ENCODE results near the gene ANGPTL2.

Gene ANGPTL2

DNA sequence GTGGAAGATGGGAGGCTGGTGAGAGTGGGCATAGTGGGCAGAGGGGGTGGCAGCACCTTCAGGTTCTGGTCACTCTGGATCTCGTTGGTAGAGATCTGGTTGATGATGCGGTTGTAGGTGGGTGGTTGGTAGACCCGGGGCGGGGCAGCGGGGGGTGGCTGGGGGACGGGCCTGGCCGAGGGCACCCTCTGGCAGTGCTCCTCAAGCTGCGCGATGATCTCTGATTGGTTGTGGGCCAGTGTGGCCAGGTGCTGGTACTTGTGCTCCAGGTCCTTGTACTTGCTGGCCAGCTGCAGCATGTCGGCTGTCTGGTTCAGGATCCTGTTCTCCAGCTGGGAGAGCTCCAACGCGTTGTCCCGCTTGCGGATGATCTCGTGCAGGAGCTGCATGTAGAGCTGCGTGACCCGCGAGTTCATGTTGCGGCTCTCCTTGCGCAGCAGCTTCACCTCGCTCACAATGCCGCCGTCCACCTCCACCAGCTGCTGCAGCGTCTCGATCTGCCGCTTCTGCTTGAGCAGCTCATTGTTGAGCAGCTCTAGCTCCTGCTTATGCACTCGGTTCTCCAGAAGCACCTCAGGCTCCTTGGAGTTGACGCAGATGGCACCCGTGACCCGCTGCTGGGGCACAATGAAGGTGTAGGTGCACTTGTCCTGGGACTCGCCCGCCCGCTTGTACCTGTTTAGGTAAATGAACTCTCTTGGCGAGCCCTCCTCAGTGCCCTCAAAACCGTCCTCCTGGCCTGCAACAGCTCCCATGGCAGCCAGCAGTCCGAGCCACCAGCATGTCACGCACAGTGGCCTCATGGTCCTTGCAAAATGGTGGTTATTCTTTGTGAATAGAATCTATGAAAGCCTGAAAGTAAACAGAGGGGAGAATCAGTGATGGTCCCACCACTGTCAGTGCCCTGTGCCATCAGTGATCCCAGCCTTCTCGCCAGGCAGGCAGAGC lies 14.2 kb downstream of the ANGPTL2 start:
- H3K27ac ChIP-seq (ENCODE audit: poor library complexity, severe bottlenecking), result no peak overlapping the region
- peaks cover 9% of the 10 kb centered on the region for H3K4me1 ChIP-seq (ENCODE audit: insufficient read depth, poor library complexity, severe bottlenecking)
- ATAC-seq (ENCODE audit: low read depth) (no peak), DNase-seq (ENCODE audit: low spot score) (no peak)
- H3K9me3 ChIP-seq (ENCODE audit: severe bottlenecking), result no peaks in the 10 kb centered on the region
- no peaks in the 10 kb centered on the region for H3K36me3 ChIP-seq (ENCODE audit: low read depth)
- no peaks in the 10 kb centered on the region for H3K27me3 ChIP-seq (ENCODE audit: insufficient read depth, poor library complexity, severe bottlenecking)
- no peak overlapping the region for H3K4me3 ChIP-seq (ENCODE audit: severe bottlenecking)
- TF ChIP-seq, protein P1, sequence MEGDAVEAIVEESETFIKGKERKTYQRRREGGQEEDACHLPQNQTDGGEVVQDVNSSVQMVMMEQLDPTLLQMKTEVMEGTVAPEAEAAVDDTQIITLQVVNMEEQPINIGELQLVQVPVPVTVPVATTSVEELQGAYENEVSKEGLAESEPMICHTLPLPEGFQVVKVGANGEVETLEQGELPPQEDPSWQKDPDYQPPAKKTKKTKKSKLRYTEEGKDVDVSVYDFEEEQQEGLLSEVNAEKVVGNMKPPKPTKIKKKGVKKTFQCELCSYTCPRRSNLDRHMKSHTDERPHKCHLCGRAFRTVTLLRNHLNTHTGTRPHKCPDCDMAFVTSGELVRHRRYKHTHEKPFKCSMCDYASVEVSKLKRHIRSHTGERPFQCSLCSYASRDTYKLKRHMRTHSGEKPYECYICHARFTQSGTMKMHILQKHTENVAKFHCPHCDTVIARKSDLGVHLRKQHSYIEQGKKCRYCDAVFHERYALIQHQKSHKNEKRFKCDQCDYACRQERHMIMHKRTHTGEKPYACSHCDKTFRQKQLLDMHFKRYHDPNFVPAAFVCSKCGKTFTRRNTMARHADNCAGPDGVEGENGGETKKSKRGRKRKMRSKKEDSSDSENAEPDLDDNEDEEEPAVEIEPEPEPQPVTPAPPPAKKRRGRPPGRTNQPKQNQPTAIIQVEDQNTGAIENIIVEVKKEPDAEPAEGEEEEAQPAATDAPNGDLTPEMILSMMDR (IDR thresholded peaks at IDR 0.05; ENCODE audit: poor library complexity, severe bottlenecking), result no peak

DNA sequence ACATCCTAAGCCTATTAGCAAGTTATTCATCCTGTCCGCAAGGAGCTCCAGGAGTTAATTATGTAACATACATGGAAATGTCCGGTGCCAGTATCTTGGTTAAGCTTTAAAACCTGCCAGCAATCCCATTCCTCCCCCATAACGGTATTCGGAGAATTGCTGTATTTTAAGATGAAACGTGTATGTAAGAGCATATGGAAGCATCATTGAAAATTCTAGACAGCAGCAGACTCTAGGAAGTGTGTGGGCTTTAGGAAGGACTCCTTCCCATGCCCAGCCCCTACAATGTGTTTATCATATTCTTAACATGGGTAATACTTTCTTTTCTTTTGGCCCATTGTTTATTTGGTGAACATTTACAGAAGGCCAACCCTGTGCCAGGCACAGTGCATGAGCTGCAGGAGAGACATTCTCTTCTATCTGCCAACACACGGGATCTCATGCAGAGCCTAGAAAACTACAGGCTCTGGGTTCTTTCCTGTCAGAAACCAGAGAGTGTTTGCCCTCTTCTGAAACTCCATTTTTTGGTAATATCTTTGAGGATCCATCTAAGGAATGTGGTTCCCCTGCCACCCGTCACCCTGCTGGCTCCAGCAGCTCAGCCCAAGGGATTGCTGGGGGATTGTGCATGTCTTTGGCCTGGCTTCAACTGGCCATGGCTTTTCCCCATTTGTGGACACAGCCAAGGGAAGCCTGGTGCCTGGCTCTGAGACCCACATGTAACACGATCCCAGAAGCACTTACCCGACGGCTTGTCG lies 15.1 kb downstream of the ANGPTL2 start:
- Histone ChIP-seq H3K4me3 (ENCODE audit: severe bottlenecking) (no peak overlapping the region), H3K27me3 (ENCODE audit: insufficient read depth, poor library complexity, severe bottlenecking) (no peaks in the 10 kb centered on the region), H3K27ac (ENCODE audit: poor library complexity, severe bottlenecking) (no peak overlapping the region), H3K9me3 (ENCODE audit: severe bottlenecking) (no peaks in the 10 kb centered on the region), H3K36me3 (ENCODE audit: low read depth) (no peaks in the 10 kb centered on the region), H3K4me1 (ENCODE audit: insufficient read depth, poor library complexity, severe bottlenecking) (peaks cover under 1% of the 10 kb centered on the region)
- TF ChIP-seq, protein P1 (IDR thresholded peaks at IDR 0.05; ENCODE audit: poor library complexity, severe bottlenecking), result no peak
- DNase-seq (ENCODE audit: low spot score) (no peak), ATAC-seq (ENCODE audit: low read depth) (no peak)

DNA sequence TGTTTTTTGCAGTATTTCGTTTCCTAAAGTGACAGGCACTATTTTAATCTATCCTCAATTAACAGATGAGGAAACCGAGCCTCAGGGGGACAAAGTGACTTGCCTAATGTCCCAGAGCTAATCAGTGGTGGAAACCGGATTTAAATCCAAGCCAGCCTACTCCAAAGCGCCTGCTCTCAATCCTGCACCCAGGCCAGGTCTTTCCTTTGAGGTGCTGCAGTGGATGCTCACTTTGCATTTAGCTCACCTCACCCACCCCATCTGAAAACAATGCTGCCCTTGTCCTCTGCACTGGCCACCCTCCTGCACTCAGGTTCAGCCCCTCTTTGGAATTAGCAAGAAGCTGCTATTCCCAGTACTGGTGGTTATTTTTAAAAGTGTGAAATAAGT lies 16.0 kb downstream of the ANGPTL2 start:
- H3K4me1 ChIP-seq (ENCODE audit: insufficient read depth, poor library complexity, severe bottlenecking), result no peaks in the 10 kb centered on the region
- DNase-seq (ENCODE audit: low spot score) (no peak), ATAC-seq (ENCODE audit: low read depth) (no peak)
- TF ChIP-seq, protein P1 (IDR thresholded peaks at IDR 0.05; ENCODE audit: poor library complexity, severe bottlenecking), result no peak
- no peaks in the 10 kb centered on the region for H3K36me3 ChIP-seq (ENCODE audit: low read depth)
- no peak overlapping the region for H3K27ac ChIP-seq (ENCODE audit: poor library complexity, severe bottlenecking)
- H3K4me3 ChIP-seq (ENCODE audit: severe bottlenecking), result no peak overlapping the region
- no peaks in the 10 kb centered on the region for H3K27me3 ChIP-seq (ENCODE audit: insufficient read depth, poor library complexity, severe bottlenecking)
- no peaks in the 10 kb centered on the region for H3K9me3 ChIP-seq (ENCODE audit: severe bottlenecking)

DNA sequence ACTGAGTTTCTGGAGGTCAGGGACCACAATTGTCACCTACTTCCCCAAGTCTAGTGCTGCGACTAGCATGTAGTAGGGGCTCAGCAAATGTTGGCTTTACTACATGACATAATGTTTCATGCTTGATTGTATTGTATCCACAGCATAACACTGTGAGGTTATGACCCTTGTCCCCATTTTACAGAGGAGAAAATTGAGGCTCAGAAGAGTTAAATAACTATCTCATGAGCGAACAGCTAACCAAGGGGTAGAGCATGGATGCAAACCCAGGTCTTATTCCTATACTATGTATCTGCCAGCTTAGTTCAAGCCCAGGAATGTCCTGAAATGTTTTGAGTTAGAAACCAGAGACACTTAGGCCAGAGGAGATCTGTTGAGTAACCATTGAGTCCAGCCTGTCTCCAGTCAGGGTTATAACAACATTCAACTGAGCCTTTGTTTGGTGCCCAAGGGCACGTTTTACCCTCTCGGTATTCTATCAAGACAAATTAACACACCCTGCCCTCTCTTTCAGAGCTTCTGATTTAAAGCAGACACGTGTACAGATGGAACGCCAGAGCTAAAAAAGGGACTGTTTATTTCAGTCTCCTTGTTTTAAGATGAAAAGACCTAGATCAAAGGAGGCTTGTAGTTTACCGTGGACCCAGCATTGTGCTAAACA lies 16.5 kb downstream of the ANGPTL2 start:
- ATAC-seq (ENCODE audit: low read depth) (no peak), DNase-seq (ENCODE audit: low spot score) (no peak)
- no peaks in the 10 kb centered on the region for H3K36me3 ChIP-seq (ENCODE audit: low read depth)
- no peak overlapping the region for H3K27ac ChIP-seq (ENCODE audit: poor library complexity, severe bottlenecking)
- TF ChIP-seq, protein P1 (IDR thresholded peaks at IDR 0.05; ENCODE audit: poor library complexity, severe bottlenecking), result no peak
- no peaks in the 10 kb centered on the region for H3K9me3 ChIP-seq (ENCODE audit: severe bottlenecking)
- H3K27me3 ChIP-seq (ENCODE audit: insufficient read depth, poor library complexity, severe bottlenecking), result no peaks in the 10 kb centered on the region
- no peak overlapping the region for H3K4me3 ChIP-seq (ENCODE audit: severe bottlenecking)
- no peaks in the 10 kb centered on the region for H3K4me1 ChIP-seq (ENCODE audit: insufficient read depth, poor library complexity, severe bottlenecking)
